Measurements from ENCODE around the gene TENT4B.

TENT4B gene

DNA sequence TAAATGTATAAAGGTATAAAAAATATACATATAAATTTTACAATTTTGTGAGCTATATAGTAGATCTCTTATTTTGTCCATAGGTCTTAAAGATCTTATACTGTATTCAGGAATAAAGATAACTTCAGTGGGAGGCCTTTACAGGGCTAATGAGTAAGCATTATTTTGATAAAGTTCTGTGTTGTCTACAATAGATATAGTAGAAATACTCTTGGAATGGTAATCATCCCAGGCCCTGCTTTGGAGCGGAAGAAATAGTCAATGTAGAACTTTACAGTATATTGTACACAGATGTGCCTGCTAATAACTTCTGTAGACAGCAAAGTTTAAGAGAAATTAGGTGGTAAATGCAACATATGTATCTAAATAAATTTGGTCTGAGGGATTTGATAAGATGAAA is 42.6 kb downstream of the TENT4B start:
- DNase-seq (ENCODE audit: low spot score), result no peak

DNA sequence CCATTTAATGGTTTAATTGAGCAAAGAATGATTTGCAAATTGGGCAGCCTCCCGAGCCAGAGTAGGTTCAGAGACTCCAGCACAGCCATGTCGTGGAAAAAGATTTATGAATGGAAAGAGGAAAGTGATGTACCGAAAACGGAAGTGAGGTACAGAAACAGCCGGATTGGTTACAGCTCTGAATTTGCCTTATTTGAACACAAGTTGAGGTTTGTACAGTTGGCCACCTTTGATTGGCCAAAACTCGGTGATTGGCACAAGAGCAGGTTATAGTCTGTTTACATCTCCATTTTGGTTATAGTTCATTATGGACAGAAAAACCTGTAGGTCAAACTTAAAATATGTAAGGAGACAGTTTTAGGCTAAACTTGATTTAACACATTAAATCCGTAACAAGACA is 44.5 kb downstream of the TENT4B start:
- no peak for DNase-seq (ENCODE audit: low spot score)

- DNase-seq (ENCODE audit: low spot score), result no peak
Measured at GRCh38 chr16:50198802-50199403, 45.8 kb downstream of the TENT4B start.

GRCh38 chr16:50201787-50202186 is 48.7 kb downstream of the TENT4B start:
- DNase-seq (ENCODE audit: low spot score), result no peak

- peak; percentile 84 for DNase-seq (ENCODE audit: low spot score)
Measured at GRCh38 chr16:50202926-50203624, 50.0 kb downstream of the TENT4B start.

- DNase-seq (ENCODE audit: low spot score), result no peak
Measured at GRCh38 chr16:50203681-50204080, 50.6 kb downstream of the TENT4B start.

DNA sequence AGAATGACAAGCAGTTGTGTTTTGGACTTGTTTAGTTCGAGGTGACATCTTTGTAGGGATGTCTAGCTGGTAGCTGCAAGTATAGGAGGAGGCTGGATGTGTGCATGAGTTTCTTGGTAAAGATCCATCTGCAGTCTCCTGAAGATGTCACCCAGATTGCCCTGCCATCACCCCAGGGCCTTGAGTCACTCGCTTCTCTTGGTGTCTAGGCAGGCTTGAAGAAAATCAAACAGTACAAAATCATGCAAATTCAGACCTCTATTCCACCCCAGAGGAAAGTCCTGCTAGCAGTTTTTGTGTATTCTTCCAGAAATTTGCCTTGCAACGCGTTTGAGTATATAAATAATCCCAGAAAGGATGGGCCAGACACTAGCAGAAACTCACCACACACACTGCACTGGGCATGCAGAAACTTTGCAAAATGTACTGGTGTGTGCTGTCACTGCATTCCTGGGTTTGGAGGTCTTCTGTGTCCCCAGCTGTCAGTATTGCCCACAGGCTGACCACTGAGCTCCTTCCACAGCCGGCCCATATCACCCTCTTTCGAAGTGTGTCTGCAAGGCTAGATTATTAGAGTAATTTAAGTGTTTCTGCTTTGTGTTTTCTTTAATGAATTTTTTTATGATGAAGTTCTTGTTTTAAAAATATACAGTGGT is 51.5 kb downstream of the TENT4B start:
- DNase-seq (ENCODE audit: low spot score), result no peak

GRCh38 chr16:50207652-50208051 is 54.5 kb downstream of the TENT4B start:
- DNase-seq (ENCODE audit: low spot score), result no peak

- DNase-seq (ENCODE audit: low spot score), result no peak
Measured at GRCh38 chr16:50208460-50208931, 55.4 kb downstream of the TENT4B start.

GRCh38 chr16:50209546-50210265 is 56.6 kb downstream of the TENT4B start:
- DNase-seq (ENCODE audit: low spot score), result no peak

GRCh38 chr16:50210266-50211038 is 57.3 kb downstream of the TENT4B start:
- DNase-seq (ENCODE audit: low spot score), result peak; percentile 28

GRCh38 chr16:50213939-50214519 is 60.9 kb downstream of the TENT4B start:
- no peak for DNase-seq (ENCODE audit: low spot score)

- DNase-seq (ENCODE audit: low spot score), result no peak
Measured at GRCh38 chr16:50215680-50216079, 62.6 kb downstream of the TENT4B start.

DNA sequence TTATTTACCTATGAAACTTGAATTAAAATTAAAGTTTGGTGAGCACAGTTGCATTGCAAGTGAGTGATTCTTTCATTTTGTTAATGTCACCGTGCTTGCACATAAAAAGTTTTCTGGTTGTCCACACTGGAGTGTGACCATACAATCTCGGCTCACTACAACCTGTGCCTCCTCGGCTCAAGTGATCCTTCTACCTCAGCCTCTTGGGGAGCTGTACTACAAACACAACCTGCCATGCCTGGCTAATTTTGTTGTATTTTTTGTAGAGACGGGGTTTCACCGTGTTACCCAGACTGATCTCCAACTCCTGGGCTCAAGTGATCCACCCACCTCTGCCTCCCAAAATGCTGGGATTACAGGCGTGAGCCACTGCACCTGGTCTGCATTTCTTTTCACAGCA is 63.1 kb downstream of the TENT4B start:
- no peak for DNase-seq (ENCODE audit: low spot score)

- no peak for DNase-seq (ENCODE audit: low spot score)
Measured at GRCh38 chr16:50219402-50219975, 66.4 kb downstream of the TENT4B start.

GRCh38 chr16:50224286-50224685 is 71.2 kb downstream of the TENT4B start:
- DNase-seq (ENCODE audit: low spot score), result no peak

DNA sequence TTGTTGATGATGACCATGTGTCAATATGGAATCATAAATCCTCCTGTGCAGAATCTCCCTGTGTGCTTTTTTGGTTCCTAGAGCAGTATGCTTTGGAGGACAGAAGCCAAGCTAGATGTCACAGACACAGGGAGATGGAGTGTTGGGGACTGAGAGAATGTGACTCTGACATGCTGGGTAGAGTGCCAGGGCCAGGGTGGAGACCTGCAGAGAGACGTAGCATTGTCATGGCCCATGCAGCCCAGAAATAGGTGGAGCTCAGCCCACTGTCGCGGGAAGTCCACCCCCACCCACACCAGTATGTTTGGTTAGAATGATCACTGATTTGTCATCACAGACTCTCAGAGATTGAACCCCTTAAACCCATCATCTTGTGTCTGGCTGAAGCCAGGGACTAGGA is 74.0 kb downstream of the TENT4B start:
- no peak for DNase-seq (ENCODE audit: low spot score)

DNA sequence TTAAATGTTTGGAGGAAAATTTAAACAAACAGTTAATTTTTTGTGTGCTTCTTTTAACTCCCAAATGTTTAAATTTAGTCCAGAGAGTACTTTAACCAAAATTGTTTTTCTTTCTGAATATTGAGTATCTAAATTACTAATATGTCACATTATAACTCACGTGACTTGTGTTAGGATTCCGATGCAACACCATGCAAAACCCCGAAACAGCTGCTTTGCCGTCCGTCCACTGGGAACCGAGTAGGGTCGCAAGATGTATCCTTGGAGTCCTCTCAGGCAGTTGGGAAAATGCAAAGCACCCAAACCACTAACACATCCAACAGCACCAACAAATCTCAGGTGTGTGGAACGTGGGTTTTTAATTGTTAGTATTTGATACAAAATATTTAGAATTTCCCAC is 74.6 kb downstream of the TENT4B start:
- no peak for DNase-seq (ENCODE audit: low spot score)

- DNase-seq (ENCODE audit: low spot score), result no peak
Measured at GRCh38 chr16:50228364-50228868, 75.3 kb downstream of the TENT4B start.

GRCh38 chr16:50229149-50229726 is 76.1 kb downstream of the TENT4B start:
- no peak for DNase-seq (ENCODE audit: low spot score)
